IPS-20b (cell line): Measurements from ENCODE around the gene CCDC146.
"Not testable (repeated sequence)": the region's sequence is repeated elsewhere in the genome, so short reads cannot be mapped to it uniquely, and the experiment has no call there.

Experiments
- H3K27ac ChIP-seq: one replicate; pipeline ENCODE4 v1.5.1; 2013; ENCODE audit warnings: low read length
- H3K27me3 ChIP-seq: 2 replicates; pipeline ENCODE4 v1.6.1; 2013; ENCODE audit warnings: mild to moderate bottlenecking, low read length, inconsistent platforms; ENCODE audit not compliant: insufficient read depth
- H3K36me3 ChIP-seq: 2 replicates; pipeline ENCODE4 v1.6.1; 2013; ENCODE audit warnings: low read depth, mild to moderate bottlenecking, inconsistent platforms, low read length, moderate library complexity; ENCODE audit not compliant: insufficient read depth
- H3K4me1 ChIP-seq: 2 replicates; pipeline ENCODE4 v1.6.1; 2013; ENCODE audit warnings: mild to moderate bottlenecking, control low read depth, inconsistent platforms, low read length, moderate library complexity; ENCODE audit not compliant: insufficient read depth
- H3K4me3 ChIP-seq: 2 replicates; pipeline ENCODE4 v1.5.1; 2013; ENCODE audit warnings: mild to moderate bottlenecking, low read length, inconsistent platforms
- H3K9ac ChIP-seq: 2 replicates; pipeline ENCODE4 v1.6.1; 2013; ENCODE audit warnings: low read depth, mild to moderate bottlenecking, inconsistent platforms, low read length, moderate library complexity
- H3K9me3 ChIP-seq: 2 replicates; pipeline ENCODE4 v1.6.1; 2013; ENCODE audit warnings: mild to moderate bottlenecking, low read depth, low read length, inconsistent platforms; ENCODE audit not compliant: insufficient read depth

CCDC146 gene

GRCh38 chr7:77258593-77258992 is 136.2 kb downstream of the CCDC146 start:
- H3K4me1 ChIP-seq = no peaks in the 10 kb centered on the region
- H3K9ac ChIP-seq = no peak overlapping the region
- no peak overlapping the region for H3K27ac ChIP-seq
- no peaks in the 10 kb centered on the region for H3K36me3 ChIP-seq
- H3K9me3 ChIP-seq = no peaks in the 10 kb centered on the region
- H3K27me3 ChIP-seq = no peaks in the 10 kb centered on the region
- no peak overlapping the region for H3K4me3 ChIP-seq

- no peaks in the 10 kb centered on the region for H3K36me3 ChIP-seq
- H3K9ac ChIP-seq = no peak overlapping the region
Measured at GRCh38 chr7:77262316-77262715, 139.9 kb downstream of the CCDC146 start.

DNA sequence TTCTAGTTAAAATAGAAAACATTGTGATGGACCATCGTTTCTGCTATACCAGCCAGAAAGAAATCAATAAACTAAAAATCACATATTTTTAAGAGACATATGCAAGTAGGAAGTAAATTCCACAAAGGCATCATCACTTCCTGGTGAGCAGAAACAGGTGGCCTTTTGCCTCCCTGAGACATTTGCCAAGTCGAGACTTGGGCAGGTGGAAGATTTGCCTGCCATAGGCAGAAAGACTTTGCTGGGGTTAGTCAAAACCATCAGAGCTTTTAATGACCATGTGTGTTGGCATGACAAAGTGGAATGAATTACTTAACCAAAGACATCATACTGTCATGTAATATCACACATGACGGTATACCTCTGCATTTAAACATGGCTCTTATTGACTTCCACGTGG is 143.3 kb downstream of the CCDC146 start:
- no peaks in the 10 kb centered on the region for H3K27me3 ChIP-seq
- no peaks in the 10 kb centered on the region for H3K9me3 ChIP-seq
- H3K9ac ChIP-seq = no peak overlapping the region
- H3K4me3 ChIP-seq = no peak overlapping the region
- H3K27ac ChIP-seq = no peak overlapping the region
- H3K4me1 ChIP-seq = no peaks in the 10 kb centered on the region
- no peaks in the 10 kb centered on the region for H3K36me3 ChIP-seq

More at GRCh38 chr7:77262316-77262715, 139.9 kb downstream of the CCDC146 start:
- Histone ChIP-seq H3K4me1 (no peaks in the 10 kb centered on the region), H3K9me3 (no peaks in the 10 kb centered on the region), H3K4me3 (no peak overlapping the region), H3K27me3 (no peaks in the 10 kb centered on the region), H3K27ac (no peak overlapping the region)

DNA sequence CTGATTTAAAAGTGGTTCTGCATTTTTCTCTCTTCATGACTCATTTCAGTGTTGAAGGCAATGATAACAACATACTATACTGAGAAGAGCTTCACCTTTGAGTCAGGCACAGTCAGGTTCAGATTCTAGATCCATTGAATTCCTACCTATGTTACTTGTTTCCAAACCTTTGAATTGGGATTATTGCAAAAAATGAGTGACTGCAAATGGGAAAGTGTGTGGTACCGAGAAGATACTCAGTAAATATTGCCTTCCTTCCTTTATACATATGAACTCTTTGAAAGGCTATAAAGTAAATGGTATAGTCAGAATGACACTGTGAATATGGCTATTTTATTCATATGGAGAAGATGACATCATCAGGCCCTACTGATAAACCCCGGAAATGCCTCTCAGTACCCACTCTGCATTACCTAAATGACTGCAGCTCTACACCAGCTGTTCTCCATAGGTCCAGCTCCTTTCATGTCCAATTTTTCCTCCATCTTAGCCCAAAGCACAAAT is 143.9 kb downstream of the CCDC146 start:
- no peak overlapping the region for H3K9ac ChIP-seq
- no peaks in the 10 kb centered on the region for H3K4me1 ChIP-seq
- H3K27me3 ChIP-seq = no peaks in the 10 kb centered on the region
- H3K9me3 ChIP-seq = no peaks in the 10 kb centered on the region
- H3K27ac ChIP-seq = no peak overlapping the region
- no peak overlapping the region for H3K4me3 ChIP-seq
- H3K36me3 ChIP-seq = no peaks in the 10 kb centered on the region

GRCh38 chr7:77269360-77270093 is 147.1 kb downstream of the CCDC146 start:
- Histone ChIP-seq H3K9ac (no peak overlapping the region), H3K27ac (no peak overlapping the region), H3K4me3 (no peak overlapping the region), H3K27me3 (no peaks in the 10 kb centered on the region), H3K4me1 (no peaks in the 10 kb centered on the region), H3K36me3 (no peaks in the 10 kb centered on the region), H3K9me3 (no peaks in the 10 kb centered on the region)

- Histone ChIP-seq H3K27me3 (no peaks in the 10 kb centered on the region), H3K4me1 (no peaks in the 10 kb centered on the region), H3K27ac (no peak overlapping the region), H3K4me3 (no peak overlapping the region), H3K9me3 (no peaks in the 10 kb centered on the region), H3K36me3 (no peaks in the 10 kb centered on the region), H3K9ac (no peak overlapping the region)
Measured at GRCh38 chr7:77270094-77270480, 147.7 kb downstream of the CCDC146 start.

DNA sequence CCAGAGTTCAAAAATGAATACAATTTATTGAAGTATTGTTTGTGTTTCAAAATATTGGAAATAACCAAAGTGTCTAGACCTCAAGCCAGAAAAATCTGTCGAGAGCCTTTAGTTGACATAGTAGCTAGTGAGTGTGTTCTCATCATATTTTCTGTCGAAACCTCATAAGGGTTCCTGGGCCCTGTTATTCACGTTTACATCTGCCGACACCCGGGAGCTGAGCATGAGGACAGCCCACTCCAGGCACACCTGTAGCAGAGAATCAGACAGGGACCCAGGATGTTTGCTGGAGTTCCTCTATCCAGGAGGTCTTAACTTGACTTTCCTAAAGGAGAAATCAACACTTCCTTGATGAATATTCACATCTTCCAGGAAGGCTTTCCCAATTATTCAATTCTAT is 149.4 kb downstream of the CCDC146 start:
- Histone ChIP-seq H3K9me3 (no peaks in the 10 kb centered on the region), H3K27ac (no peak overlapping the region), H3K27me3 (no peaks in the 10 kb centered on the region), H3K4me1 (no peaks in the 10 kb centered on the region), H3K9ac (no peak overlapping the region), H3K4me3 (no peak overlapping the region), H3K36me3 (no peaks in the 10 kb centered on the region)

DNA sequence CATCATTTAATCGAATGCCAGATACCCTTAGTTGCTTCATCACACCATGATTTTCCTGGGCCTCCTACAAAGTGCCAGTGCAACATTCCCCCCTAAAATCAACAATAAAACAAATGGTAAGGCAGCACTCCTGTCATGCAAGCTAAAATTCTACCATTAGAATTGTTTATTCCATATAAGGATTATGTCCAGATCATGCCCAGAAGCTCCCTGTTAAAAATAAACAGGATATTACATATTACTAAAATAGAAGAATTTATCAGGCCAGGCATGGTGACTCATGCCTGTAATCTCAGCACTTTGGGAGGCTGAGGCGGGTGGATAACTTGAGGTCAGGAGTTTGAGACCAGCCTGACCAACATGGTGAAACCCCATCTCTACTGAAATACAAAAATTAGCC is 153.2 kb downstream of the CCDC146 start:
- not testable (repeated sequence) for H3K4me3 ChIP-seq, H3K27ac ChIP-seq, H3K9me3 ChIP-seq, H3K27me3 ChIP-seq, H3K36me3 ChIP-seq, H3K9ac ChIP-seq, H3K4me1 ChIP-seq

DNA sequence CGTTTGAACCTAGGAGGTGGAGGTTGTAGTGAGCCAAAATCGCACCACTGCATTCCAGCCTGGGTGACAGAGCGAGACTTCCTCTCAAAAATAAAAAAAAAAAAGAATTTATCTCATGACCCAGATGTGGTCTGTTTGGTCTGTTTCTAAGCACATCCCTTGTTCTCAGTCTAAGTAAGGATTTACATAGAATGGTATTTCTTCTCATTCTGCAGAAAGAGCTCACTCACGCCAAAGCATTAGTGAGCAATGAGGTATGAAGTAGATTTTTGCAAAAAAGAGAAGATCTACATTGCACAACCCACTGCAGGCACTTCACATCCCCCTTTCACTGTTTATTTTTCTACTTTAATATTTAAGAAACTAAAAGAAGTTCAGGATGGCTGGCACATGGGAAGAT is 153.7 kb downstream of the CCDC146 start:
- H3K4me3 ChIP-seq = no peak overlapping the region
- H3K9me3 ChIP-seq = no peaks in the 10 kb centered on the region
- H3K4me1 ChIP-seq = no peaks in the 10 kb centered on the region
- H3K27me3 ChIP-seq = no peaks in the 10 kb centered on the region
- no peaks in the 10 kb centered on the region for H3K36me3 ChIP-seq
- H3K27ac ChIP-seq = no peak overlapping the region
- H3K9ac ChIP-seq = no peak overlapping the region

DNA sequence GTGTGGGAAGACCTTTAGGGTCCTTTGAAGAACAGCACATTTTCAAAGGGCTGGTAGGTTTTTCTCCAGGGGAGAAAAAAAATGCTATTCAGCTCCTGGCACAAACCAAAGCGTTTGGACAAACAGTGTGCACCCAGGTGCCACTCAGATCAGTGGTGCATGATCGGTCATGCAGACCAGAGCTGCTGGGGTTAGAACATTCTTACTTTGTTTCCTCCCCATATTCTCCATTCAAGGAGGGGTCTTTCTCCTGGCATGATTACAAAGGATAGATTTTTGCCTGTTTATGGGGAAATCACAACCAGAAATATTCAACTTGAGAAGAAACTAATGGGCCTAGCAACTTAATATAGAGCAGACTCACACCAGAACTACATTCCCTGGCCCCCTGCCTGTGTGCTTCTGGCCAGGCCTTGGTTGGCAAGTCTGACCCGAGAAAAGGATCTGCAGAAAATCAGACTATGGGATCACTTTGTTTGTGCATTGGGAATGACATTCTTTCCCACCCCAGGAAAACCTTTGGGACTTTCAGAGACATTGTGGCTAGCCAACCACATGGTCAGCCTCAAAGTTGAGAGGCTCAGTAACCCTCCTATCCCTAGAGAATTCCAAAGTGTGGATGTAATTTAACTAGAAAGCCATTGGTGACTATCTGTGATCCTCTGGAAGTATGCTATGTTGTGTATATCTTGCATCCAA is 159.5 kb downstream of the CCDC146 start:
- no peaks in the 10 kb centered on the region for H3K36me3 ChIP-seq
- H3K4me3 ChIP-seq = no peak overlapping the region
- no peak overlapping the region for H3K27ac ChIP-seq
- no peaks in the 10 kb centered on the region for H3K4me1 ChIP-seq
- peaks cover 2% of the 10 kb centered on the region; the same call in 1 of the 2 replicates for H3K9me3 ChIP-seq
- H3K27me3 ChIP-seq = no peaks in the 10 kb centered on the region
- no peak overlapping the region for H3K9ac ChIP-seq

DNA sequence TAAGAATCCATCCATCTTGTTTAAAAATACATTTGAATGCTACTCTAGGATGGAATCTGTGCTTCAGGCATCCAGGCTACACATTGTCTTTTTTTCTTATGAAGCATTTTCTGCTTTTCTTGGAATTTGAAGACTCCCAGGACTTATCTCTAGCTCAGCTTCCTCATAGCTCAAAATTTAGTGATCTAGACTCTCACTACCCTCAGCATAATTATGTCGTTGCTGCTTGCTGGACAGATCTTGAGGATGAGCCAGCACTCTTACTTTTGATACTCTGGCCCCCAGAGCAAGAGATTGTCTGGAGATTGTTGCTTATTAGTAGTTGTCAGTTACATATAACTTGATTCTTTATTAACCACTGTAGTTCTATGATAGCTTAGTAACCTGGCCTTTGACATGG is 160.5 kb downstream of the CCDC146 start:
- H3K36me3 ChIP-seq = no peaks in the 10 kb centered on the region
- H3K4me1 ChIP-seq = no peaks in the 10 kb centered on the region
- H3K4me3 ChIP-seq = no peak overlapping the region
- H3K9ac ChIP-seq = no peak overlapping the region
- no peak overlapping the region for H3K27ac ChIP-seq
- H3K9me3 ChIP-seq = peaks cover 2% of the 10 kb centered on the region; the same call in 1 of the 2 replicates
- no peaks in the 10 kb centered on the region for H3K27me3 ChIP-seq

DNA sequence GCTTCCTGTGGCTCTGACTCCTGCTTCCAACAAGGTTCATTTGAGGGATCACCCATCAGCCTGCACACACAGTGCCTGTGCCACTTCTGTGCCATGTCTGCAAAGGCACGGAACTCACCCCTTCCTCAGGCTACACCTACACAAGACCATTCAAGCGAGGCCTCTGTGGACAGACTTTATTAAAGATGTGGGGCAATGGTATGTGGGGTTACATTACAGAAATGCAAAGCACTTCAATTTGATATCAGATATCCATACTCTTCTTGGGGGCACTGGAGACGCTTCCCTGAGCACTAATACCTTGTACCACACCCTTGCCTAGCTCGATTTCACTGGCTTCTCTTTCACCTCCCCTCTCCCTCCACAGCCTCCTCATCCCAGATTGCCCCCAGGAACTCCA is 161.6 kb downstream of the CCDC146 start:
- no peak overlapping the region for H3K27ac ChIP-seq
- H3K36me3 ChIP-seq = no peaks in the 10 kb centered on the region
- H3K4me1 ChIP-seq = no peaks in the 10 kb centered on the region
- H3K4me3 ChIP-seq = no peak overlapping the region
- peaks cover 2% of the 10 kb centered on the region; the same call in 1 of the 2 replicates for H3K9me3 ChIP-seq
- H3K27me3 ChIP-seq = no peaks in the 10 kb centered on the region
- H3K9ac ChIP-seq = no peak overlapping the region
